Spleen (tissue), 11 donors: Measurements from ENCODE around the gene CDK11B. TPM values are rescaled to one million over a fixed set of nuclear protein-coding genes. Genes with fewer than 3 reads are reported as not detected.
A peak's percentile ranks its signal among the peaks of the same experiment; 100 is the strongest.

Experiments used
- DNase-seq: peaks from one replicate; pipeline ENCODE4 v3.0.0-alpha.2; 2020
- H3K27ac ChIP-seq, 8 donors: fragments of 200-600 bp; sonication (generic) in 7 of 8; 1 replicate in 4 of 8; 2 replicates in 4 of 8; pipeline versions ENCODE4 v1.5.0 to v1.8.0; 2016 to 2021; ENCODE audit warnings: inconsistent platforms in 4 of 8, mild to moderate bottlenecking in 4 of 8, moderate library complexity in 1 of 8
- H3K27me3 ChIP-seq, 7 donors: fragments of 200-600 bp; sonication (generic) in 6 of 7; replicated peaks in 1 of 7; 1 replicate in 4 of 7; 2 replicates in 3 of 7; pipeline versions ENCODE4 v1.5.0 to v1.8.0; 2016 to 2021; ENCODE audit warnings: inconsistent platforms in 3 of 7, mild to moderate bottlenecking in 1 of 7
- H3K36me3 ChIP-seq, 6 donors: fragments of 200-600 bp; sonication (generic) in 5 of 6; 1 replicate in 4 of 6; 2 replicates in 2 of 6; pipeline versions ENCODE4 v1.5.0 to v1.8.0; 2016 to 2021; ENCODE audit warnings: inconsistent platforms in 2 of 6
- H3K4me1 ChIP-seq, 6 donors: fragments of 200-600 bp; sonication (generic) in 5 of 6; 1 replicate in 3 of 6; 2 replicates in 3 of 6; pipeline versions ENCODE4 v1.5.0 to v1.8.0; 2016 to 2021; ENCODE audit warnings: inconsistent platforms in 3 of 6
- H3K4me3 ChIP-seq, 8 donors: fragments of 200-600 bp; sonication (generic) in 7 of 8; 1 replicate in 4 of 8; 2 replicates in 4 of 8; pipeline versions ENCODE4 v1.5.0 to v1.8.0; 2016 to 2021; ENCODE audit warnings: inconsistent platforms in 4 of 8, mild to moderate bottlenecking in 4 of 8, moderate library complexity in 2 of 8
- H3K9me3 ChIP-seq, 8 donors: fragments of 200-600 bp; sonication (generic) in 7 of 8; 1 replicate in 4 of 8; 2 replicates in 4 of 8; pipeline versions ENCODE4 v1.5.0 to v1.8.0; 2016 to 2021; ENCODE audit warnings: inconsistent platforms in 4 of 8
- POLR2A ChIP-seq, 3 donors: fragments of 450-650 bp; IDR thresholded peaks; one replicate each; pipeline ENCODE4 v1.5.1; 2017; ENCODE audit warnings: antibody characterized with exemption in 3 of 3, mild to moderate bottlenecking in 1 of 3
- POLR2AphosphoS5 ChIP-seq, 3 donors: sonication (generic); formaldehyde crosslinking; IDR thresholded peaks; one replicate each; pipeline ENCODE4 v1.5.1; 2017; ENCODE audit warnings: antibody characterized with exemption in 3 of 3
- WGBS, 5 donors: extraction: QIAGEN DNeasy Blood & Tissue Kit in 3 of 5; methylation state at CpG; one replicate each; pipeline versions ENCODE4 v1.1.5 to v1.1.7; 2013 to 2018; 5-methylcytosine and 5-hydroxymethylcytosine counted together
- intact Hi-C: fragments of 100-400 bp; cut with DNase I; formaldehyde crosslinking; loops from one replicate; pipeline ENCODE4 v1.15.0; 2023; ENCODE audit warnings: low total_unique reads
- polyA plus RNA-seq, 3 donors: library from polyadenylated mRNA; stranded (reverse); fragments of 200-250 nt; gene quantifications; one replicate each; pipeline ENCODE4 v1.2.1, GENCODE V29; 2013
- total RNA-seq, 7 donors: library from RNA; depleted of rRNA in 3 of 7; stranded (reverse); fragments of >200 nt in 3 of 7; fragmentation: NEBNext Ultra II Directional in 4 of 7; extraction: Animal tissue kit (Norgen Biotek cat#: 25700) in 4 of 7; gene quantifications; one replicate each; pipeline versions ENCODE4 v1.1.0 to v1.2.1, GENCODE V29; 2016 to 2021
- TF ChIP-seq, protein P1 (sequence below), 11 experiments: fragments of 200-600 bp in 7 of 11; fragments of 450-650 bp in 4 of 11; sonication (generic) in 4 of 11; IDR thresholded peaks in 8 of 11; conservative IDR thresholded peaks in 3 of 11; 1 replicate in 7 of 11; 2 replicates in 4 of 11; pipeline versions ENCODE4 v1.4.0 to v1.8.0; 2016 to 2021; ENCODE audit warnings: antibody characterized with exemption in 11 of 11, inconsistent platforms in 4 of 11, mild to moderate bottlenecking in 1 of 11
- donor health status: healthy with polysubstance abuse.
- donor health status: DM: no; HTN: no; CAD: no; lungs with moderate emphysema.
- donor health status: DM: no; HTN: no; CAD: no.
- donor health status: Bipolar disorder and iron deficiency.
- donor health status: healthy.
- donor health status: DM: no; HTN: no; CAD: no.
- donor health status: DM: yes; HTN: yes; CAD: no.

Gene CDK11B
- total and polyA plus RNA-seq, 10 donors = 19.4 to 38.2 (median 29.2) TPM

DNA sequence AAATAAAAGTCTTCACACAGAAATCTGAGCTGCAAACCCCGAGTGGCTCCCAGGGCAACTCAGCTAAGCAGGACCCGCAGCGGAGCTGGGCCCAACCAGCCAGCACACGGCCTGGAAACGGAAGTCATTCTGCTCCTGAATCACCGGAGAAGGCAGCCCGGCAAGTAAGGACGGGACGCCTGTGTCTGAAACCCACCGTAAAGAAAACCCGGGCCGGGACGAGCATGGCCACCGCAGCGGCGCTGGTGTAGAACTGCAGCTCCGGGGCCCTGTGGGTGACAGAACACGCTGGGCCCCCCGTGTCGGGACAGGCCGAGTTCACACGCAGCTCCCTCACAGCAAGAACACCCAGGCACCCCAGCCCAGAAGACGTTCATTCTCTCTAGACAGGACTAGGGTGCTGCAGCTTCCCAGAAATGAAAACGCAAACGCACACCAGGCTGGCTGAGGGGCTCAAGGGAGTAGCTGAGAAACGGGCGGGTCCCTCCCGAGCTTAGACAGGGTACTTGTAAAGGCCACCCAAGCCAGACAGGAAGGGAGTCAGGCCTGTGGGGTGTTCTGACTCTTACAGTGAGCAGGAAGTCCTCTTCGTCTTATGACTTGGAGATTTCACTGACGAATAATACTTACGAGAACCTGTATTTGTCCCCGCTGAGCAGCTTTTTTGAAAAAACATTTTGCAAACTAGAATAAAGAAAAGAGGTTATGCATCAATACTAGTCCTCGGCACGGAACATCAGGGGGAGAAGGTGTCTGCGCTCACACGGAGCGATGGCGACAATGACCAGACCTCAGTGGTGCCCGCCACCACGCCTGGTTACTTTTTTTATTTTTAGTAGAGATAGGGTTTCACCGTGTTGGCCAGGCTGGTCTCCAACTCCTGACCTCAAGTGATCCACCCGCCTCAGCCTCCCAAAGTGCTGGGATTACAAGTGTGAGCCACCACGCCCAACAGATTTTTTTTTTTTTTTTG, 10.9 kb upstream of the CDK11B start:
- Histone ChIP-seq H3K9me3 (no peaks in the 10 kb centered on the region), H3K27me3 (no peaks in the 10 kb centered on the region), H3K4me1 (peaks cover 0 to 12% (median 0%) of the 10 kb centered on the region in 6 donors), H3K4me3 (no peak overlapping the region), H3K36me3 (peaks cover 0 to 92% (median 61%) of the 10 kb centered on the region in 6 donors), H3K27ac (peak overlapping the region in 1 of 8 donors; percentile 17)
- intact Hi-C loops = loop anchor here (10.0 kb wide), 1 partner anchor 55 kb away; the partner anchor contains the start of gene CDK11A
- TF ChIP-seq POLR2A (IDR thresholded peaks at IDR 0.05) = no peak
- TF ChIP-seq, protein P1, sequence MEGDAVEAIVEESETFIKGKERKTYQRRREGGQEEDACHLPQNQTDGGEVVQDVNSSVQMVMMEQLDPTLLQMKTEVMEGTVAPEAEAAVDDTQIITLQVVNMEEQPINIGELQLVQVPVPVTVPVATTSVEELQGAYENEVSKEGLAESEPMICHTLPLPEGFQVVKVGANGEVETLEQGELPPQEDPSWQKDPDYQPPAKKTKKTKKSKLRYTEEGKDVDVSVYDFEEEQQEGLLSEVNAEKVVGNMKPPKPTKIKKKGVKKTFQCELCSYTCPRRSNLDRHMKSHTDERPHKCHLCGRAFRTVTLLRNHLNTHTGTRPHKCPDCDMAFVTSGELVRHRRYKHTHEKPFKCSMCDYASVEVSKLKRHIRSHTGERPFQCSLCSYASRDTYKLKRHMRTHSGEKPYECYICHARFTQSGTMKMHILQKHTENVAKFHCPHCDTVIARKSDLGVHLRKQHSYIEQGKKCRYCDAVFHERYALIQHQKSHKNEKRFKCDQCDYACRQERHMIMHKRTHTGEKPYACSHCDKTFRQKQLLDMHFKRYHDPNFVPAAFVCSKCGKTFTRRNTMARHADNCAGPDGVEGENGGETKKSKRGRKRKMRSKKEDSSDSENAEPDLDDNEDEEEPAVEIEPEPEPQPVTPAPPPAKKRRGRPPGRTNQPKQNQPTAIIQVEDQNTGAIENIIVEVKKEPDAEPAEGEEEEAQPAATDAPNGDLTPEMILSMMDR (IDR thresholded peaks at IDR 0.05 in 8 of 11, conservative IDR thresholded peaks at IDR 0.05 in 3 of 11) = no peak
- TF ChIP-seq POLR2AphosphoS5 (IDR thresholded peaks at IDR 0.05) = peak in 1 of 3 donors; percentile 40
- peak; percentile 69 for DNase-seq
- WGBS, 5 donors = 87 to 92% (median 91%) methylated on average over 38 to 43 of the region's 43 CpGs

DNA sequence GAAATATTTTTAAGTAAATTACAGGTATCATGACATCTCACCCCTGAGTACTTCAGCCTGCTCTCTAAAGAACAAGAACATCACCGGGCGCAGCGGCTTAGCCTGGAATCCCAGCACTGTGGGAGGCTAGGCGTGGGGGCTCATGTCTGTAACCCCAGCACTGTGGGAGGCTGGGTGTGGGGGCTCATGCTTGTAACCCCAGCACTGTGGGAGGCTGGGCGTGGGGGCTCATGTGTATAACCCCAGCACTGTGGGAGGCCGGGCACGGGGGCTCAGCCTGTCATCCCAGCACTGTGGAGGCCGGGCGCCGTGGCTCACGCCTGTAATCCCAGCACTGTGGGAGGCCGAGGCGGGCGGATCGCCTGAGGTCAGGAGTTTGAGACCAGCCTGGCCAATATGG, 7.7 kb upstream of the CDK11B start:
- DNase-seq = peak; percentile 58
- Histone ChIP-seq H3K9me3 (no peaks in the 10 kb centered on the region), H3K27me3 (no peaks in the 10 kb centered on the region), H3K27ac (no peak overlapping the region), H3K4me3 (no peak overlapping the region), H3K36me3 (peaks cover 0 to 75% (median 52%) of the 10 kb centered on the region in 6 donors), H3K4me1 (peaks cover 0 to 10% (median 0%) of the 10 kb centered on the region in 6 donors)
- intact Hi-C loops = loop anchor here (10.0 kb wide), 1 partner anchor 58 kb away; the partner anchor contains the start of gene CDK11A
- 91 to 100% (median 98%) methylated on average over 7 to 15 of the region's 15 CpGs for WGBS, 5 donors
- TF ChIP-seq, protein P1 (IDR thresholded peaks at IDR 0.05 in 8 of 11, conservative IDR thresholded peaks at IDR 0.05 in 3 of 11) = no peak
- TF ChIP-seq POLR2A (IDR thresholded peaks at IDR 0.05) = no peak
- no peak for TF ChIP-seq POLR2AphosphoS5 (IDR thresholded peaks at IDR 0.05)

DNA sequence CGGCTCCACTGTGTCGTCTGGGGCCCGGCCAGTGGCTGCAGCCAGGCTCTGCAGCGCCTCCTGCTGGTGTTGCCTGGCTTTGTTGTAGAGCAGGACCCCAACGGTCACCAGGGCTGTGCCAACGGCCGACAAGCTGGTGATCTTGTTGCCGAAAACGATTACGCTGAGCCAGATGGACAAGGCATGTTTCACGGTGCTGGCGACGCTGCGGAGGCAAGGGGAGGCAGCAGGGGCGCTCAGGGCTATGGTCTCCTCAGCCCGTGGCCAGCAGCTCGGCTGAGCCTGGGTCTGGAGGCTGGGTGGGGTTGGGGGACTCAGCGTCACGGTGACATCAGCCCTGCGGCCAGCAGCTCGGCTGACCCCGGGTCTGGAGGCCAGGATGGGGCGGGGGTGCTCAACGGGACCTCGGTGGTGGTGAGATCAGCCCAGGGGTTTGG, 7.0 kb upstream of the CDK11B start:
- Histone ChIP-seq H3K9me3 (no peaks in the 10 kb centered on the region), H3K4me1 (peaks cover 0 to 10% (median 0%) of the 10 kb centered on the region in 6 donors), H3K27ac (no peak overlapping the region), H3K27me3 (no peaks in the 10 kb centered on the region), H3K4me3 (no peak overlapping the region), H3K36me3 (peaks cover 0 to 68% (median 45%) of the 10 kb centered on the region in 6 donors)
- peak; percentile 76 for DNase-seq
- intact Hi-C loops = loop anchor here (10.0 kb wide), 1 partner anchor 59 kb away; the partner anchor contains the start of gene CDK11A
- WGBS, 5 donors = 84 to 90% (median 87%) methylated on average over 17 to 25 of the region's 25 CpGs
- TF ChIP-seq POLR2A (IDR thresholded peaks at IDR 0.05) (no peak), POLR2AphosphoS5 (IDR thresholded peaks at IDR 0.05) (peak in 2 of 3 donors; percentile 29 to 60)
- TF ChIP-seq, protein P1 (IDR thresholded peaks at IDR 0.05 in 8 of 11, conservative IDR thresholded peaks at IDR 0.05 in 3 of 11) = peak in 8 of 11 experiments; percentile 12 to 59 (median 48)
